ELR (cell line): ENCODE data around the gene OSBPL9.
"Not testable (repeated sequence)": the region's sequence is repeated elsewhere in the genome, so short reads cannot be mapped to it uniquely, and the experiment has no call there.

Experiments used
- DNase-seq: peaks from one replicate; pipeline ENCODE4 v3.0.0-alpha.2; 2015; ENCODE audit warnings: low read depth

The OSBPL9 gene

DNA sequence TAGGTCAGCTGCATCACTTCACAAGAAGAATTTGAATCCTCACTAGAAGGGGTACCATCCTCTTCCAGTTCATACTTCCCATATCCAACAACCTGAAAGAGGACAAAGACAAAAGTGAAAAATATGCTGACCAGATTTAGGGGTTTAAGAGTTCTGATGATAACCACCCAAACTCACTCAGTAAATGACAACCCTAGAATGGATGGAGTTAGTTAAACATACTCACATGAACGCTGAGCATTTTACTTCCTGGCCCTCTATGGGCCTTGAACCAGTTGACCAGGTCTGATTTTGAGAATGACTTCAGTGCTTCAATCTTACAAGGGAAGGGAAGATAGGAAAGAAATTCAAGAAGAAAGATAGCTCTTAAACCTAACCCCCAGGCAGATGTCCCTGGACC is 172.4 kb downstream of the OSBPL9 start:
- DNase-seq: no peak

DNA sequence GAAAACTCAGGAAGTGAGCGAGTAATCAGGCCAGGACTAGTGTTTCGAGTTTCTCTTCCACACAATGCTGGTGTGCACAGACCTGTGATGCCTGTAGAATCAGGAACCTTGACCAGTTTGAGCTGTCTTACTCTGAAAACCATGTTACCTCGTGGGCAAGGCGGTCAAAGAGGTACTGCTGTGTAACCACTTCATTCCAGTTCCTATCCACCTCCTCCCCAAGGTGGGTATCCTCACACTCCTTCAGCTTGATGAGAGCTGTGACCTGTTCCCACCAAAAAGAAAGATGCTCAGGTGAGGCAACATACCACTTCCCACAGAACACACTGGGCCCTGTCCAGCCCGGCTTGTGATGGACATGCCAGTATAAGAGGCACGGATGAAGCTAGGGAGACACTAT is 173.5 kb downstream of the OSBPL9 start:
- DNase-seq: no peak

DNA sequence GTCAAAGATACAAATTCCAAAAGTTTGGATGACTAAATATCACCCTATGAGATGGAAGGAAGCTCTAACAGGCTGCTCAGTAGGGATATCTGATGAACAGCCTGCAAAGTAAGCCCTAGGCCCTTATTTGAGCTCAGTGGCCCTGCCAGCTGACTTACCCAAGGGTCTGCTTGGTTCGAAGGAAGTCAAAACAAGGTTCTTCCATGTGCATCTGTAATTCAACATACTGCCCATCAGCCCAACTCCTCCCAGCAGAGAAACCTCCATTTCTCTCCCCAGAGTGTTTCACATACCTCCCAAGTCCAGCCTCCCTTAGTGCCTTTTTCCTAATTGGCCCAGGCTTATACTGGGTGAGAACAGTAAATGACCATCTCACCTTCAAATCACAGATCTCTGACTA is 175.0 kb downstream of the OSBPL9 start:
- no peak for DNase-seq

DNA sequence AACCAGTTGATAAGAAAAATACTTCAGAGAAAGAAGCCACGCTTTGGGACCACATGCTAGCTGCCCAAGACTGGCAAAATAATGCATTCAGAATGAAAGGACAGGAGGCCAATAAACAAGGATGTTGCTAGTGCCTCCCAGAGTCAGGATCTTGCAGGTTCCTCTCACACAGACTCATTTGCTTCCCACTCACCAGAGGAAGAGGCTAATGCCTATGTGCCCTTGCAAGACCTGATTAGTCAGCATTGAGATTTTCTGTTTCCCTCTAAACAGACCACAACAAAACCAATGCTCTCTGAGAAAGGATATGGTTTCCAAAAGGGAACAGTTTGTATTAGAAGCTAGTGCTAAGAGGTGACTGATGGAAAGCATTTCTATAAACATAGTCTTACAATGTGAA is 176.0 kb downstream of the OSBPL9 start:
- DNase-seq: peak; percentile 70

DNA sequence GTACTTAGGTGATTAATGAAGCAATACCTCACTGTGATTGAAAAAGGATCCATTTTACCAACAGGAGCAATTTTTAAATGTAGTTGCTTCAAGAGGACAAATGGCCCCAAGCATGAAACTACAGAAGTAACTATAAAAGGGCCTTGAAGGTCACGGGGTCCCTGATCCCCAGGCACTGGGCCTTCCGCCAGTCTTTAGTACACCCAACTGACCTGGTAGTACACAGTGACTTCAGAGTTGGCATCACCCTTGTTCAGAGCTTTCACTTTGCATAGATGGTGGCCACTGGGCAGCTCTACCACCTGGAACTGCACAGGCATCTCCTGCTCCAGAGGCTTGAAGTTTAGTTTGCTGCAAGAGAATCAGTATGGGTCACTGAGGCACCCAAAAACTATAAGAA is 177.4 kb downstream of the OSBPL9 start:
- DNase-seq: no peak

DNA sequence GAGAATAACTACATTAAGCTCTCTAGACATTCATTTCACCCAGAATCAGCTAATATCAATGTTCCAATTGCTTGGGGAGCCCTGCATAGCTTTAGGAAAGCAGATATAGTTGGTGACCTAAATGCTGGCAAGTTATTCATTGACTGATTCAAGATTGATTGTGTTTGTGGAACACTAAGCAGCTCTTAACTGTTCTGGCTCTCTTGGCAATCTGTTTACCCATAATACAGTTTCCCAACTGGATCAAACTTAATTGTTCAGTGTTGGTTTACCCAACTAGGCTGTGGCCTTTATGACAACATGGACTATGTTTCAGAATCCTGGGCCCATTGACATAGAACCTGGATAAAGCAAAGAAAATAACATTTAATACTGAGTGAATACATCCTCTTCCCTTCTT is 178.0 kb downstream of the OSBPL9 start:
- DNase-seq: no peak

DNA sequence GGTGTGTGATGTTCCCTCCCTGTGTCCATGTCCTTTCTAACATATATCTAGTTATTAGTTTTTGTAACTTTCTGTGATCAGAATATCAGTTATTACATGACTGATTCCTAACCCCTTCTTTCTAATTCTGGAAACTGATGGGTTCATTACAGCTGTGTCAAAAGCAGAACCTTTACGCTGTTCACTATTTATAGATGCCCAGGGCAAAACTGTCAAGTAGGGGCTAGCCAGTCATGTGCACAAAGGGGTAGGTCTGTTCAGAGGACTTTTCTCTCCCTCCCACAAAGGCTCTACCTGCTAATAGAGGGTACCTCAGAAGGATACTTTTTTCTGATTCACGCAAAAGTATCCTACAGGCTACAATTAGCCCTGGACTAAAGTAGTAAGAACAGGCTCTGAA is 182.5 kb downstream of the OSBPL9 start:
- no peak for DNase-seq

DNA sequence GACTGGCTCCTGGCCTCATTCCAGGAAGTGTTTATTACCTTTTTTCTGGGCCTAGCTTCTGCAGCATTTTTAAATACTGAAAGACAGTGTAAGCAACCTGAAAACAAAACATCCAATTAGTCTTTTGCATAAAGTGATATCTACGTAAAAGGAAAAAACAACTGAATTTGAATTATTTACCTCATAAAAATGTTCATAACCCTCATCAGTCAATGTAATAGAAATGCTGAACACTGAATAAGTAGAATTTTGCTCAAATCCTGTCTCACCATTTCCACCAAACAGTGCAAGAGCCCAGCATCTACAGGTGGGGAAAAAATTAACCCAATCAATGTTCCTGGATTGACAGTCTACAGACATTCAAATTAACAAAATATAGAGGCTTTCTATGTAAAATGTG is 197.6 kb downstream of the OSBPL9 start:
- DNase-seq: no peak

DNA sequence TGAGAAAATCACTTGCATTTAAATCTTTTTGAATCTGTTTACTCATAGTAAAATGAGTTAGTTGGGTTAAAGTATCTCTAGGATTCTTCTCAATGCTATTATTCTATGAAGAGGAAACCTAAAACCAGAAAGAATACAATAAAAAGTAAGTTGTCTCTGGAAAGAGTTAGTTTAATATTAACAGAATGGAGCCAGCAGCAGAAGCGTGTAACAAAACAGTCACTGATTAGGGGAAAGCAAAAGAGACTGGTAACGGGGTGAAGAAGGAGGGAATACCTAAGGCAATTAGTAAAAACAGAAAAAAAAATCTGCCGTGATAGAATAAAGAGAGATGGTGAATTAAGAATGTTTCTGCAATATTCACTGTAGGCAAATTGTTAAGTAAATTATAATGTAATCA is 201.6 kb downstream of the OSBPL9 start:
- no peak for DNase-seq

DNA sequence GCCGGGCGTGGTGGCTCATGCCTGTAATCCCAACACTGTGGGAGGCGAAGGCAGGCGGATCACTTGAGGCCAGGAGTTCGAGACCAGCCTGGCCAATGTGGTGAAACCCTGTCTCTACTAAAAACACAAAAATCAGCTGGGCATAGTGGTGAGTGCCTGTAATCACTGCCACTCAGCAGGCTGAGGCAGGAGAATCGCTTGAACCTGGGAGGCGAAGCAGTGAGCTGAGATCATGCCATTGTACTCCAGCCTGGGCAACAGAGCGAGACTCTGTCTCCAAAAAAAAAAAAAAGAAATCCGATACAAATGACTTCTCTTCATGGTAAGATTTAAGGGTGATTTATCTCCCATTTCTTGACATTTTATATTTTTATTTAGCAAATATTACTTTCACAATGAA is 202.1 kb downstream of the OSBPL9 start:
- not testable (repeated sequence) for DNase-seq

DNA sequence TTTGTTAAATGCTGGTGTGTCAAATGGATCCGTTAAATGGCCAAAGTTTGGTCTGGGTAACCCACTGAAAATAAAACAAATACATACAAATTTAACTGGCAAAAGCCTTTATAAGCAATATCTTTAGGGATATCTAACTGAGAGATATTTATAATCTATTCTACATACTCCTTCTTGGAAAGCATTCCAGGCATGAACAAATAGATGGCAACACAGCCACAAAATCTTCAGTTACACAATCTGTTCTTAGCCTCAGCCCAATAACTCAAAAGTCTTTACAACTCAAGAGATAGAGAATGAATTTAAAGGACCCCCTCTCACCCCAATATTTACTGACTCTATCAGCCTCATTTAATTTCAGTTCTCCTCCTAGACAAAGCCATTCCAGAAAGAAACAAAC is 202.9 kb downstream of the OSBPL9 start:
- no peak for DNase-seq

DNA sequence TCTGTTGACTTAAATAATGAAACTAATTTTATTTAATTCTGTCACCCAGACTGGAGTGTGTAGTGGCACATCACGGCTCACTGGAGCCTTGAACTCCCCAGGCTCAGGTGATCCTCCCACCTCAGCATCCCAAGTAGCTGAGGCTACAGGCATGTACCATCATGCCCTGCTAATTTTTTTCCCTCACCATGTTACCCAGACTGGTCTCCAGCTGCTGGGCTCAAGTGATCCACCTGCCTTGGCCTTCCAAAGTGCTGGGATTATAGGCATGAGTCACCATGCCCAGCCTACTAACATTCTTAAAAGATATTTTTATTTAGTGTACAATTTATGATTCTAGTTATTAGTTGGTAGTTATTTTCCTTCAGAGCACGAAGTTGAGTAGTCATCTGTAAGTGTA is 212.2 kb downstream of the OSBPL9 start:
- DNase-seq: peak; percentile 13

DNA sequence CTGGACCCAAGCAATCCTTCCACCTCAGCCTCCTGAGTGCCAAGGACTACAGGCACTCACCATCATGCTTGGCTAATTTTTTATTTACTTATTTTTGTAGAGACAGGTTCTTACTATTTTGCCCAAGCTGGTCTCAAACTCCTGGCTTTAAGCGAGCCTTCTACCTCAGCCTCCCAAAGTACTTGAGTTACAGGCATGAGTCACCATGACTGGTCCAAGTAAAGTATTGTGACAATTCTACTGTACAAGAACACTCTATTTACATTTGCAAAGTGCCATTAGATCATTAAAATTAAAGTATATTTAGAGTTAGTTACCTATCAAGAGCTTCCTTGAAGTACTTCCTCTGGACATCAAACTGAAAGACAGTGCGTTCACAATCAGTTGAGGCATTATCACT is 216.8 kb downstream of the OSBPL9 start:
- DNase-seq: peak; percentile 50

DNA sequence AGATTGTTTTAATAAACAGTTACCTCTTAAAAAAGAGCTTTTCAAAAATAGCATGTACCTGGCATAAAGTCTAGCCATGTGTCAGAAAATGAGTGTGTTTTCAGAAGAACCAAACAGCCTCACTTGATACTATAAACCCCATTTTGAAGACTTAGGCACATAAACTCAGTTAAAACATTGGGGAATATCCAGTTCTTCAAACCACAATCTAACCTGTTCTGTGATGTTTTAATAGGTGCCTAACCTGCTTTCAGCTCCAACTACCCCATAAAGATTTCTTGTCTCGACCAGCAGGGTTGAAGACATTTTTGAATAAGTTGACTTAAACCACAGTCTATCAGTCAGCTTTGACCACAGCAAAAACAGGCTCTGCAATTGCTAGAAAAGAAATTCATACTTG is 220.4 kb downstream of the OSBPL9 start:
- DNase-seq: no peak
